CD4-positive, alpha-beta T cell treated with Interleukin-6 at 100 ng/mL for 8 hours (primary cell): ENCODE measurements around the gene UBE4B.
"Not testable (repeated sequence)": the region's sequence is repeated elsewhere in the genome, so short reads cannot be mapped to it uniquely, and the experiment has no call there.

ENCODE experiments used
- DNase-seq: peaks from one replicate; pipeline ENCODE4 v3.0.0-alpha.2; 2020; ENCODE audit warnings: mixed read lengths, low spot score

Gene UBE4B

GRCh38 chr1:10177876-10178275 lies 145.1 kb downstream of the UBE4B start:
- DNase-seq: no peak

- no peak for DNase-seq
Observed at GRCh38 chr1:10178597-10179405, 146.0 kb downstream of the UBE4B start.

GRCh38 chr1:10179406-10180091 lies 146.8 kb downstream of the UBE4B start:
- no peak for DNase-seq

GRCh38 chr1:10181154-10181553 lies 148.4 kb downstream of the UBE4B start:
- no peak for DNase-seq

GRCh38 chr1:10185759-10186158 lies 153.0 kb downstream of the UBE4B start:
- no peak for DNase-seq

GRCh38 chr1:10186331-10187025 lies 153.7 kb downstream of the UBE4B start:
- DNase-seq: no peak

- no peak for DNase-seq
Observed at GRCh38 chr1:10187026-10187334, 154.2 kb downstream of the UBE4B start.

- no peak for DNase-seq
Observed at GRCh38 chr1:10188133-10188650, 155.4 kb downstream of the UBE4B start.

- DNase-seq: no peak
Observed at GRCh38 chr1:10189659-10190058, 156.9 kb downstream of the UBE4B start.

- DNase-seq: no peak
Observed at GRCh38 chr1:10192263-10192662, 159.5 kb downstream of the UBE4B start.

GRCh38 chr1:10193288-10193687 lies 160.5 kb downstream of the UBE4B start:
- DNase-seq: no peak

- DNase-seq: no peak
Observed at GRCh38 chr1:10195570-10195969, 162.8 kb downstream of the UBE4B start.

GRCh38 chr1:10196976-10197375 lies 164.2 kb downstream of the UBE4B start:
- no peak for DNase-seq

- DNase-seq: no peak
Observed at GRCh38 chr1:10200620-10201019, 167.9 kb downstream of the UBE4B start.

- DNase-seq: no peak
Observed at GRCh38 chr1:10204003-10204642, 171.4 kb downstream of the UBE4B start.

GRCh38 chr1:10205206-10205605 lies 172.4 kb downstream of the UBE4B start:
- not testable (repeated sequence) for DNase-seq

- DNase-seq: no peak
Observed at GRCh38 chr1:10207810-10208209, 175.1 kb downstream of the UBE4B start.

- no peak for DNase-seq
Observed at GRCh38 chr1:10208537-10208936, 175.8 kb downstream of the UBE4B start.

GRCh38 chr1:10209590-10209904 lies 176.8 kb downstream of the UBE4B start:
- DNase-seq: no peak

GRCh38 chr1:10209905-10210810 lies 177.4 kb downstream of the UBE4B start, which contains the start of gene KIF1B:
Gene KIF1B (plus strand): TSS chr1:10210570. CDS start chr1:10232329, 21,759 bp downstream.
- DNase-seq: peak; percentile 96
